ENCODE results near the gene CNTFR.

GRCh38 chr9:34557426-34558321 lies 31.9 kb downstream of the CNTFR start:
- TF ChIP-seq, protein P1, sequence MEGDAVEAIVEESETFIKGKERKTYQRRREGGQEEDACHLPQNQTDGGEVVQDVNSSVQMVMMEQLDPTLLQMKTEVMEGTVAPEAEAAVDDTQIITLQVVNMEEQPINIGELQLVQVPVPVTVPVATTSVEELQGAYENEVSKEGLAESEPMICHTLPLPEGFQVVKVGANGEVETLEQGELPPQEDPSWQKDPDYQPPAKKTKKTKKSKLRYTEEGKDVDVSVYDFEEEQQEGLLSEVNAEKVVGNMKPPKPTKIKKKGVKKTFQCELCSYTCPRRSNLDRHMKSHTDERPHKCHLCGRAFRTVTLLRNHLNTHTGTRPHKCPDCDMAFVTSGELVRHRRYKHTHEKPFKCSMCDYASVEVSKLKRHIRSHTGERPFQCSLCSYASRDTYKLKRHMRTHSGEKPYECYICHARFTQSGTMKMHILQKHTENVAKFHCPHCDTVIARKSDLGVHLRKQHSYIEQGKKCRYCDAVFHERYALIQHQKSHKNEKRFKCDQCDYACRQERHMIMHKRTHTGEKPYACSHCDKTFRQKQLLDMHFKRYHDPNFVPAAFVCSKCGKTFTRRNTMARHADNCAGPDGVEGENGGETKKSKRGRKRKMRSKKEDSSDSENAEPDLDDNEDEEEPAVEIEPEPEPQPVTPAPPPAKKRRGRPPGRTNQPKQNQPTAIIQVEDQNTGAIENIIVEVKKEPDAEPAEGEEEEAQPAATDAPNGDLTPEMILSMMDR (IDR thresholded peaks at IDR 0.05) = no peak
- no peak for TF ChIP-seq POLR2A (IDR thresholded peaks at IDR 0.05)
- TF ChIP-seq POLR2AphosphoS5 (IDR thresholded peaks at IDR 0.05) = no peak
